GM12878 (cell line): ENCODE results near the gene SLC9C2. TPM values are rescaled to one million over a fixed set of nuclear protein-coding genes. Genes with fewer than 3 reads are reported as not detected.

Experiments used
- ATAC-seq: fragments of 200-7000 bp; cut with Tn5 transposase; 3 replicates; pipeline ENCODE4 v1.9.1; 2020; ENCODE audit warnings: mild to moderate bottlenecking, moderate library complexity
- BruUV-seq: library from RNA; stranded (reverse); fragments of 400-500 nt; replicated peaks from 2 replicates; lab custom pipeline; 2021; lab: Mats Ljungman, UMichigan
- CTCF ChIA-PET: fragments of 300-600 bp; sonication (Branson Sonifier 250); formaldehyde crosslinking; extraction: SDS; loops from one replicate; lab custom pipeline; 2021; ENCODE audit warnings: inconsistent platforms; lab: Yijun Ruan, JAX
- POLR2A ChIA-PET: fragments of 350-600 bp; formaldehyde crosslinking; extraction: SDS; loops from one replicate; lab custom pipeline; 2021; ENCODE audit warnings: inconsistent platforms; lab: Charles Lee
- RAD21 ChIA-PET: fragments of 300-600 bp; sonication (Branson Sonifier 250); formaldehyde crosslinking; loops from one replicate; lab custom pipeline; 2023; ENCODE audit warnings: antibody characterized with exemption; ENCODE audit not compliant: unreplicated experiment; lab: Charles Lee
- SMC1A ChIA-PET: fragments of 300-600 bp; sonication (Branson Sonifier 250); formaldehyde crosslinking; loops from one replicate; lab custom pipeline; 2023; ENCODE audit not compliant: unreplicated experiment, uncharacterized antibody; lab: Charles Lee
- DNase-seq: peaks from one replicate; pipeline ENCODE4 v3.0.0-alpha.2; 2011; ENCODE audit warnings: low read depth, low spot score
- FAIRE-seq: peaks from 3 replicates; lab custom pipeline; 2011; peaks lifted over from hg19 to GRCh38; lab: Jason Lieb, UNC
- H2AFZ ChIP-seq: 2 replicates; pipeline ENCODE4 v1.6.0; 2011; ENCODE audit warnings: low read depth, low read length, control low read depth; ENCODE audit not compliant: control insufficient read depth
- H3K27ac ChIP-seq: 2 replicates; pipeline ENCODE4 v1.5.1; 2011; ENCODE audit warnings: control low read depth; ENCODE audit not compliant: control insufficient read depth, insufficient read depth
- H3K27me3 ChIP-seq, 2 experiments: replicated peaks in 1 of 2; 2 replicates each; pipeline versions ENCODE4 v1.6.0 to v1.6.1; 2011; ENCODE audit warnings: low read length in 1 of 2; ENCODE audit not compliant: control insufficient read depth in 2 of 2, insufficient read depth in 2 of 2
- H3K36me3 ChIP-seq, 2 experiments: 2 replicates each; pipeline ENCODE4 v1.5.1; 2011; ENCODE audit warnings: low read length in 1 of 2; ENCODE audit not compliant: control insufficient read depth in 2 of 2, insufficient read depth in 2 of 2
- H3K4me1 ChIP-seq: 2 replicates; pipeline ENCODE4 v1.6.1; 2011; ENCODE audit warnings: mild to moderate bottlenecking, low read length, moderate library complexity, mixed read lengths; ENCODE audit not compliant: control insufficient read depth, insufficient read depth
- H3K4me2 ChIP-seq: 2 replicates; pipeline ENCODE4 v1.6.0; 2011; ENCODE audit warnings: control low read depth; ENCODE audit not compliant: control insufficient read depth, insufficient read depth
- H3K4me3 ChIP-seq: fragments of 200-600 bp; sonication (generic); 2 replicates; pipeline ENCODE4 v1.5.1; 2016
- H3K79me2 ChIP-seq: 2 replicates; pipeline ENCODE4 v1.6.0; 2011; ENCODE audit warnings: low read length; ENCODE audit not compliant: control insufficient read depth, insufficient read depth
- H3K9ac ChIP-seq: 2 replicates; pipeline ENCODE4 v1.8.0; 2011; ENCODE audit warnings: low read length, control low read depth, mixed read lengths; ENCODE audit not compliant: control insufficient read depth, insufficient read depth
- H3K9me3 ChIP-seq: replicated peaks from 3 replicates; pipeline ENCODE4 v1.5.1; 2011; ENCODE audit warnings: mild to moderate bottlenecking, low read length; ENCODE audit not compliant: control insufficient read depth, insufficient read depth
- H4K20me1 ChIP-seq: 2 replicates; pipeline ENCODE4 v1.6.0; 2011; ENCODE audit not compliant: control insufficient read depth, insufficient read depth
- BCL11A ChIP-seq: IDR thresholded peaks from 2 replicates; pipeline ENCODE4 v1.6.1; 2011; ENCODE audit warnings: low read depth, low read length
- BRCA1 ChIP-seq: IDR thresholded peaks from 2 replicates; pipeline ENCODE4 v1.6.1; 2011; ENCODE audit warnings: low read depth, low read length, improper control_type of control experiment
- CEBPB ChIP-seq, 2 experiments: fragments of 150-350 bp in 1 of 2; IDR thresholded peaks; 2 replicates each; pipeline ENCODE4 v1.6.1; 2012 to 2014; ENCODE audit warnings: low read depth in 2 of 2, low read length in 2 of 2, borderline replicate concordance in 1 of 2, inconsistent platforms in 1 of 2
- HDAC6 ChIP-seq: fragments of 200-600 bp; sonication (generic); IDR thresholded peaks from one replicate; pipeline ENCODE4 v1.8.0; 2017; ENCODE audit warnings: antibody characterized with exemption; ENCODE audit not compliant: unreplicated experiment
- KAT2A ChIP-seq: conservative IDR thresholded peaks from 2 replicates; pipeline ENCODE4 v1.6.1; 2011; ENCODE audit warnings: low read depth, low read length; ENCODE audit not compliant: control insufficient read depth
- LARP7 ChIP-seq: fragments of 450-650 bp; IDR thresholded peaks from 2 replicates; pipeline ENCODE4 v1.6.1; 2017; ENCODE audit warnings: mild to moderate bottlenecking
- MEF2B ChIP-seq: fragments of 450-650 bp; IDR thresholded peaks from 2 replicates; pipeline ENCODE4 v1.6.1; 2018; ENCODE audit warnings: mild to moderate bottlenecking, moderate library complexity; ENCODE audit not compliant: partially characterized antibody, poor library complexity, severe bottlenecking
- NR2C2 ChIP-seq: IDR thresholded peaks from 2 replicates; pipeline ENCODE4 v1.6.1; 2011; ENCODE audit warnings: borderline replicate concordance, low read depth; ENCODE audit not compliant: control insufficient read depth, insufficient read length
- RCOR1 ChIP-seq: conservative IDR thresholded peaks from 2 replicates; pipeline ENCODE4 v1.6.1; 2012; ENCODE audit warnings: low read depth, low read length, improper control_type of control experiment
- RUNX3 ChIP-seq: IDR thresholded peaks from 2 replicates; pipeline ENCODE4 v1.6.1; 2012; ENCODE audit warnings: low read length, inconsistent platforms
- SMAD5 ChIP-seq: IDR thresholded peaks from 2 replicates; pipeline ENCODE4 v1.6.1; 2016; ENCODE audit warnings: antibody characterized with exemption, low read depth
- WGBS: methylation state at CpG from one replicate; pipeline ENCODE4 v1.1.6; 2016; ENCODE audit warnings: low lambda C conversion rate; ENCODE audit not compliant: insufficient replicate concordance, insufficient coverage; ENCODE audit errors: missing lambda C conversion rate; 5-methylcytosine and 5-hydroxymethylcytosine counted together
- in situ Hi-C: fragments of 300-500 bp; cut with MboI; formaldehyde crosslinking; loops from 9 replicates; pipeline ENCODE4 v1.14.3; 2018; ENCODE audit warnings: mixed read lengths
- intact Hi-C: fragments of 100-400 bp; cut with micrococcal nuclease; formaldehyde crosslinking; loops from one replicate; pipeline ENCODE4 v1.14.2; 2022; ENCODE audit not compliant: unreplicated experiment
- polyA plus RNA-seq, 11 experiments: library from polyadenylated mRNA; depleted of rRNA in 4 of 11; unstranded in 6 of 11; stranded (reverse) in 5 of 11; fragments of >200 nt; fragmentation: Nextera tagmentation in 4 of 11; fragmentation: Illumina TruSeq in 1 of 11; extraction: Ambion mirVana in 4 of 11; extraction: Trizol in 1 of 11; gene quantifications; 1 replicate in 1 of 11; 2 replicates in 10 of 11; pipeline versions ENCODE4 v1.2.1 to v1.2.3, GENCODE V29; 2011 to 2016; ENCODE audit warnings: inconsistent platforms in 2 of 11, missing spikeins in 2 of 11, low read depth in 1 of 11
- total RNA-seq, 4 experiments: library from RNA; depleted of rRNA in 3 of 4; stranded (reverse); fragments of >200 nt in 3 of 4; fragmentation: Illumina TruSeq in 1 of 4; extraction: Trizol in 1 of 4; gene quantifications; 2 replicates each; pipeline versions ENCODE4 v1.2.1 to v1.2.3, GENCODE V29; 2013 to 2021
- TF ChIP-seq, protein P1 (sequence below): IDR thresholded peaks from 2 replicates; pipeline ENCODE4 v1.6.1; 2011; ENCODE audit warnings: mild to moderate bottlenecking, low read depth, low read length, moderate library complexity; ENCODE audit not compliant: insufficient replicate concordance
- TF ChIP-seq, protein P2 (sequence below): IDR thresholded peaks from 2 replicates; pipeline ENCODE4 v1.6.1; 2012; ENCODE audit warnings: mild to moderate bottlenecking, low read depth, low read length
- TF ChIP-seq, protein P3 (sequence below): fragments of 450-650 bp; IDR thresholded peaks from 2 replicates; pipeline ENCODE4 v1.6.1; 2017; ENCODE audit warnings: mild to moderate bottlenecking, moderate library complexity

The SLC9C2 gene
- total and polyA plus RNA-seq, 10 of the 15 experiments (the other 5 are each of a cell fraction or from before 2014, with no cell fraction given), result not detected

DNA sequence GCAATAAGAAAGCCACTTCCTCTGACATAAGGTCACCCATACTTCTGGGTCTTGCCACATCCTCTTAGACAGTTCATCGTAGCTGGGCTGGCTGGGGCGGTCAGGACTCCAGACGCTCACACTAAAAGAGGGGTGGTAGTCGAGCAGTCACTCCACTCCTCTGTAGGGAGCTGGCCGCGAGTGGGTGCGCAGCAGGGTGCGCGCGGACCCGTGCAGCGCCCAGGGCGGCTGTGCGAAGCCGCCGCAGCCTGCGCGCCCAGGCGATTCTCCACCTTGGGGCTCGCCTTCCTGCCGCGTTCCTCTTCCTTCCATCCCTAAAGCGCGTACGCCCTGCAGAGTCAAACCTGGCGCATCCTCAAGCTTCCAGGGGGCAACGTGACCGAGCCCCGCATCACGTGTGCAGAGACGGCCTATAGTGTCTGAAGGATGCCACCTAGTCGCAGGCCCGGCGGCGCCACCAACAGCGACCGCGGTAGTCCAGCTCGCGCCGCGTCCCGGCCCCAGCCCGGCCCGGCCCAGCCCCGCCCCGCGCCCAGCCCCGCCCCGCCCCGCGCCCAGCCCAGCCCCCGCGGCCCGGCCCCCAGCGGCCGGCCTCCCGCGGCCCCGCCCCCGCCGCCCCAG, 126.1 kb downstream of the SLC9C2 start:
- whole genome bisulfite sequencing, result 1% methylated on average over 33 of the region's 62 CpGs
- Histone ChIP-seq H4K20me1 (no peaks in the 10 kb centered on the region), H3K27ac (peak overlapping the region; percentile 86), H3K4me1 (peaks cover 8% of the 10 kb centered on the region), H3K27me3 (no peaks in the 10 kb centered on the region), H3K4me2 (peak overlapping the region; percentile 98), H3K36me3 (peaks cover 2 to 8% of the 10 kb centered on the region in 2 experiments; a peak in 3 of 4 replicates), H3K9ac (peak overlapping the region; percentile 94), H2AFZ (peak overlapping the region; percentile 97), H3K9me3 (no peaks in the 10 kb centered on the region), H3K79me2 (peaks cover 41% of the 10 kb centered on the region), H3K4me3 (peak overlapping the region; percentile 78)
- ATAC-seq, result peak; percentile 94
- intact Hi-C loops, result loop anchor here (1.0 to 2.0 kb wide), 2 partner anchors 46 to 348 kb away; partner anchors contain the start of genes CENPL and DARS2
- CTCF ChIA-PET, result interaction anchor here (0.7 to 2.5 kb wide), 9 partner anchors 41 to 392 kb away, joined by 3 to 12 read pairs (median 4); partner anchors contain the start of gene ZBTB37
- peak; percentile 61 for DNase-seq
- RAD21 ChIA-PET, result interaction anchor here (0.6 to 3.4 kb wide), 7 partner anchors 13 to 391 kb away, joined by 3 to 15 read pairs (median 4); partner anchors contain the start of genes GAS5 and ZBTB37
- in situ Hi-C loops, result no loop called here
- TSS peak; percentile 87 for BruUV-seq
- FAIRE-seq, result no peak
- SMC1A ChIA-PET, result interaction anchor here (0.9 to 2.4 kb wide), 5 partner anchors 31 to 64 kb away, joined by 3 to 7 read pairs (median 4); no protein-coding TSS in a partner anchor
- POLR2A ChIA-PET, result interaction anchor here (0.8 to 2.3 kb wide), 7 partner anchors 22 to 650 kb away, joined by 3 to 9 read pairs (median 3); partner anchors contain the start of genes CENPL and ZBTB37
- TF ChIP-seq LARP7 (peak; percentile 83), BRCA1 (no peak), BCL11A (no peak), NR2C2 (no peak), HDAC6 (no peak), RUNX3 (peak; percentile 56), KAT2A (no peak), MEF2B (peak; percentile 44), RCOR1 (no peak), CEBPB (IDR thresholded peaks at IDR 0.05; ENCODE audit: borderline replicate concordance in 1 of 2, low read depth in 2 of 2, low read length in 2 of 2) (no peak), SMAD5 (no peak)
- TF ChIP-seq, protein P1, sequence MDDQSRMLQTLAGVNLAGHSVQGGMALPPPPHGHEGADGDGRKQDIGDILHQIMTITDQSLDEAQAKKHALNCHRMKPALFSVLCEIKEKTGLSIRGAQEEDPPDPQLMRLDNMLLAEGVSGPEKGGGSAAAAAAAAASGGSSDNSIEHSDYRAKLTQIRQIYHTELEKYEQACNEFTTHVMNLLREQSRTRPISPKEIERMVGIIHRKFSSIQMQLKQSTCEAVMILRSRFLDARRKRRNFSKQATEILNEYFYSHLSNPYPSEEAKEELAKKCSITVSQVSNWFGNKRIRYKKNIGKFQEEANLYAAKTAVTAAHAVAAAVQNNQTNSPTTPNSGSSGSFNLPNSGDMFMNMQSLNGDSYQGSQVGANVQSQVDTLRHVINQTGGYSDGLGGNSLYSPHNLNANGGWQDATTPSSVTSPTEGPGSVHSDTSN, result no peak
- TF ChIP-seq, protein P2, sequence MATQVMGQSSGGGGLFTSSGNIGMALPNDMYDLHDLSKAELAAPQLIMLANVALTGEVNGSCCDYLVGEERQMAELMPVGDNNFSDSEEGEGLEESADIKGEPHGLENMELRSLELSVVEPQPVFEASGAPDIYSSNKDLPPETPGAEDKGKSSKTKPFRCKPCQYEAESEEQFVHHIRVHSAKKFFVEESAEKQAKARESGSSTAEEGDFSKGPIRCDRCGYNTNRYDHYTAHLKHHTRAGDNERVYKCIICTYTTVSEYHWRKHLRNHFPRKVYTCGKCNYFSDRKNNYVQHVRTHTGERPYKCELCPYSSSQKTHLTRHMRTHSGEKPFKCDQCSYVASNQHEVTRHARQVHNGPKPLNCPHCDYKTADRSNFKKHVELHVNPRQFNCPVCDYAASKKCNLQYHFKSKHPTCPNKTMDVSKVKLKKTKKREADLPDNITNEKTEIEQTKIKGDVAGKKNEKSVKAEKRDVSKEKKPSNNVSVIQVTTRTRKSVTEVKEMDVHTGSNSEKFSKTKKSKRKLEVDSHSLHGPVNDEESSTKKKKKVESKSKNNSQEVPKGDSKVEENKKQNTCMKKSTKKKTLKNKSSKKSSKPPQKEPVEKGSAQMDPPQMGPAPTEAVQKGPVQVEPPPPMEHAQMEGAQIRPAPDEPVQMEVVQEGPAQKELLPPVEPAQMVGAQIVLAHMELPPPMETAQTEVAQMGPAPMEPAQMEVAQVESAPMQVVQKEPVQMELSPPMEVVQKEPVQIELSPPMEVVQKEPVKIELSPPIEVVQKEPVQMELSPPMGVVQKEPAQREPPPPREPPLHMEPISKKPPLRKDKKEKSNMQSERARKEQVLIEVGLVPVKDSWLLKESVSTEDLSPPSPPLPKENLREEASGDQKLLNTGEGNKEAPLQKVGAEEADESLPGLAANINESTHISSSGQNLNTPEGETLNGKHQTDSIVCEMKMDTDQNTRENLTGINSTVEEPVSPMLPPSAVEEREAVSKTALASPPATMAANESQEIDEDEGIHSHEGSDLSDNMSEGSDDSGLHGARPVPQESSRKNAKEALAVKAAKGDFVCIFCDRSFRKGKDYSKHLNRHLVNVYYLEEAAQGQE, result no peak
- TF ChIP-seq, protein P3, sequence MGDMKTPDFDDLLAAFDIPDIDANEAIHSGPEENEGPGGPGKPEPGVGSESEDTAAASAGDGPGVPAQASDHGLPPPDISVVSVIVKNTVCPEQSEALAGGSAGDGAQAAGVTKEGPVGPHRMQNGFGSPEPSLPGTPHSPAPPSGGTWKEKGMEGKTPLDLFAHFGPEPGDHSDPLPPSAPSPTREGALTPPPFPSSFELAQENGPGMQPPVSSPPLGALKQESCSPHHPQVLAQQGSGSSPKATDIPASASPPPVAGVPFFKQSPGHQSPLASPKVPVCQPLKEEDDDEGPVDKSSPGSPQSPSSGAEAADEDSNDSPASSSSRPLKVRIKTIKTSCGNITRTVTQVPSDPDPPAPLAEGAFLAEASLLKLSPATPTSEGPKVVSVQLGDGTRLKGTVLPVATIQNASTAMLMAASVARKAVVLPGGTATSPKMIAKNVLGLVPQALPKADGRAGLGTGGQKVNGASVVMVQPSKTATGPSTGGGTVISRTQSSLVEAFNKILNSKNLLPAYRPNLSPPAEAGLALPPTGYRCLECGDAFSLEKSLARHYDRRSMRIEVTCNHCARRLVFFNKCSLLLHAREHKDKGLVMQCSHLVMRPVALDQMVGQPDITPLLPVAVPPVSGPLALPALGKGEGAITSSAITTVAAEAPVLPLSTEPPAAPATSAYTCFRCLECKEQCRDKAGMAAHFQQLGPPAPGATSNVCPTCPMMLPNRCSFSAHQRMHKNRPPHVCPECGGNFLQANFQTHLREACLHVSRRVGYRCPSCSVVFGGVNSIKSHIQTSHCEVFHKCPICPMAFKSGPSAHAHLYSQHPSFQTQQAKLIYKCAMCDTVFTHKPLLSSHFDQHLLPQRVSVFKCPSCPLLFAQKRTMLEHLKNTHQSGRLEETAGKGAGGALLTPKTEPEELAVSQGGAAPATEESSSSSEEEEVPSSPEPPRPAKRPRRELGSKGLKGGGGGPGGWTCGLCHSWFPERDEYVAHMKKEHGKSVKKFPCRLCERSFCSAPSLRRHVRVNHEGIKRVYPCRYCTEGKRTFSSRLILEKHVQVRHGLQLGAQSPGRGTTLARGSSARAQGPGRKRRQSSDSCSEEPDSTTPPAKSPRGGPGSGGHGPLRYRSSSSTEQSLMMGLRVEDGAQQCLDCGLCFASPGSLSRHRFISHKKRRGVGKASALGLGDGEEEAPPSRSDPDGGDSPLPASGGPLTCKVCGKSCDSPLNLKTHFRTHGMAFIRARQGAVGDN, result peak; percentile 44; the same call in 1 of the 2 replicates
